ENCODE measurements around the gene COX7A2. TPM values are rescaled to one million over a fixed set of nuclear protein-coding genes. Genes with fewer than 3 reads are reported as not detected.

Gene COX7A2, protein sequence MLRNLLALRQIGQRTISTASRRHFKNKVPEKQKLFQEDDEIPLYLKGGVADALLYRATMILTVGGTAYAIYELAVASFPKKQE
- 447 TPM for total RNA-seq
- polyA plus RNA-seq, result 422 TPM
- long read RNA-seq, donor 1, transcript COX7A2-202 (4 exons, 773 nt), result major isoform, 41 of 42 reads
- long read RNA-seq, donor 1, partial matches to known transcripts, result 0 of 42 reads
- long read RNA-seq, donor 1, other reads (novel, unspliced or antisense), result 0 of 42 reads
- long read RNA-seq, donor 2, result 0 reads
- long read RNA-seq, donor 3, transcript COX7A2-206 (3 exons, 325 nt), result minor isoform, 17 of 786 reads
- long read RNA-seq, donor 3, transcript COX7A2-207 (2 exons, 914 nt), result minor isoform, 6 of 786 reads
- long read RNA-seq, donor 3, transcript COX7A2-202 (4 exons, 773 nt), result major isoform, 680 of 786 reads
- long read RNA-seq, donor 3, partial matches to known transcripts, result 70 of 786 reads
- long read RNA-seq, donor 3, other reads (novel, unspliced or antisense), result 11 of 786 reads
- long read RNA-seq, donor 4, transcript COX7A2-202 (4 exons, 773 nt), result major isoform, 148 of 200 reads
- long read RNA-seq, donor 4, partial matches to known transcripts, result 45 of 200 reads
- long read RNA-seq, donor 4, other reads (novel, unspliced or antisense), result 0 of 200 reads
- long read RNA-seq, donor 5, transcript COX7A2-202 (4 exons, 773 nt), result major isoform, 792 of 963 reads
- long read RNA-seq, donor 5, transcript COX7A2-206 (3 exons, 325 nt), result minor isoform, 23 of 963 reads
- long read RNA-seq, donor 5, transcript COX7A2-207 (2 exons, 914 nt), result minor isoform, 6 of 963 reads
- long read RNA-seq, donor 5, partial matches to known transcripts, result 122 of 963 reads
- long read RNA-seq, donor 5, other reads (novel, unspliced or antisense), result 20 of 963 reads
- long read RNA-seq, donor 6, transcript COX7A2-202 (4 exons, 773 nt), result major isoform, 288 of 303 reads
- long read RNA-seq, donor 6, partial matches to known transcripts, result 7 of 303 reads
- long read RNA-seq, donor 6, other reads (novel, unspliced or antisense), result 0 of 303 reads
- long read RNA-seq, donor 7, transcript COX7A2-202 (4 exons, 773 nt), result major isoform, 391 of 442 reads
- long read RNA-seq, donor 7, transcript COX7A2-206 (3 exons, 325 nt), result minor isoform, 11 of 442 reads
- long read RNA-seq, donor 7, partial matches to known transcripts, result 30 of 442 reads
- long read RNA-seq, donor 7, other reads (novel, unspliced or antisense), result 6 of 442 reads
- long read RNA-seq, donor 8, transcript COX7A2-202 (4 exons, 773 nt), result major isoform, 119 of 129 reads
- long read RNA-seq, donor 8, partial matches to known transcripts, result 5 of 129 reads
- long read RNA-seq, donor 8, other reads (novel, unspliced or antisense), result 0 of 129 reads
- long read RNA-seq, donor 9, transcript COX7A2-202 (4 exons, 773 nt), result major isoform, 249 of 268 reads
- long read RNA-seq, donor 9, transcript COX7A2-206 (3 exons, 325 nt), result minor isoform, 6 of 268 reads
- long read RNA-seq, donor 9, partial matches to known transcripts, result 12 of 268 reads
- long read RNA-seq, donor 9, other reads (novel, unspliced or antisense), result 0 of 268 reads
- long read RNA-seq, donor 10, transcript COX7A2-202 (4 exons, 773 nt), result major isoform, 266 of 307 reads
- long read RNA-seq, donor 10, transcript COX7A2-206 (3 exons, 325 nt), result minor isoform, 6 of 307 reads
- long read RNA-seq, donor 10, partial matches to known transcripts, result 30 of 307 reads
- long read RNA-seq, donor 10, other reads (novel, unspliced or antisense), result 0 of 307 reads

DNA sequence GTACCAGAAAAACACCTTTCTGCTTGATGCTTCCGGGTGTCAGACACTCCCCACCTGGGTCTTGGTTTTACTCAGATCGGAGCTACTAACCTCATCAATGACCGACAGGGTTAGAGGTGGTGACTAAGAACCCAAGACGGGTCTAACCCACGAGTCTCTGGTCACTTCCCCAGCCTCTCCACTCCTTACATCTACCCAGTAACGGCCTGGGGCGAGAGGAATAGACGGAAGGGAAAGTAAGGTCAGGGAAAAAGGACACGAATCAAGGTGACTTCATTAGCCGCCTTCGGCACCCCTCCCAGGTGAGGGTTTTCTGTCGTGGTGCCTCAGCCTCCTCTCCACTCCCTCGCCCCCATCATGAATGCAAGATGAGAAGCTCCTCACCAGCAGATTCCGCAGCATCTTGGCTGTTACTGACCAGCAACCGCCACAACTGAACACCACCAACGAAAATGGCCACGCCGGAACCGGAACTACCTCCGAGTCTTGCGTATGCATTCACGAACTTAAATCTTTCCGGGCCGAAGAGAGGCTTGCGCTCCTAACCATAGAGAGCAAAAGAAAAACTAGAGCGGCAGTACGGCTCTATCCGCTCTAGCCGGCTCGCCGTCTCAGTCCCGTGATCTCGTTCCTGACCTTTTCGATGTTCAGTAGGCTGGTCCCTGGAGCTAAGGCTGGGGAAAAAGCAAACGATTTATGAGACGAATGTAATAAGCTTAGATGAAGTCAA, at the start of gene COX7A2:
COX7A2 (minus strand) TSS at position 469 of the 730 bp plus-strand sequence; CDS start at position 402, 67 bp downstream.
- DNase-seq (ENCODE audit: low read depth in 6 of 9, low spot score in 9 of 9), result peak; percentile 81 to 96 (median 90)
- peak within 1 kb of the TSS; percentile 79 to 92 for H3K27ac ChIP-seq (ENCODE audit: low read depth in 1 of 2, low read length in 1 of 2)
- H3K4me3 ChIP-seq (ENCODE audit: low read length in 2 of 2), result peak within 1 kb of the TSS; percentile 70 to 83
- peaks cover 0 to 3% of the 10 kb centered on the region in 2 donors for H3K27me3 ChIP-seq (ENCODE audit: control insufficient read depth in 2 of 2, insufficient read depth in 1 of 2, low read length in 1 of 2)
- peaks cover 6 to 18% of the 10 kb centered on the region in 2 donors for H3K36me3 ChIP-seq (ENCODE audit: control insufficient read depth in 2 of 2, insufficient read depth in 2 of 2, low read length in 1 of 2)
- peaks cover 0 to 2% of the 10 kb centered on the region in 2 donors for H3K9me3 ChIP-seq (ENCODE audit: control insufficient read depth in 2 of 2, insufficient read depth in 1 of 2, low read length in 1 of 2)
- WGBS, result under 1% methylated on average over 36 of the region's 36 CpGs
- H3K4me1 ChIP-seq (ENCODE audit: control insufficient read depth in 2 of 2, insufficient read depth in 2 of 2, low read length in 2 of 2), result peaks cover 0 to 4% of the 10 kb centered on the region in 2 donors

DNA sequence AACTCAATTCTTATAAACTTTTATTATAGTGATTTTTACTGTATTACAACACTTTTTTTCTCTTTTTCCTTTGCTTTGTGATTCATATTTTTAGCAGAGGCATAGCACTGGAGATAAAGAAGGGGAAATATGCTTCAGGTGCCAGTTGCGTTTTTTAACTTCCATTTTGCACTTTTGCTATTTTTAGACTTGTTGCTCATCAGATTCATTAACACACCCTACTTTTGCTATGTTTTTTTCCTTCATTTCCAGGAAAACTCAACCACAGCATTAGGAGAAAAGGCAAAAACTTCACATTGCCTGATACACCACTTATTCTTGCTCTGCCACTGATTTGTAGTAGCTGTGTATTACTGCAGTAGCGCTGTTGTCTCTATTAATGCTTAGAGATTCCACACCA, 49.0 kb upstream of the COX7A2 start:
- no peaks in the 10 kb centered on the region for H3K36me3 ChIP-seq (ENCODE audit: control insufficient read depth in 2 of 2, insufficient read depth in 2 of 2, low read length in 1 of 2)
- no peak overlapping the region for H3K27ac ChIP-seq (ENCODE audit: low read depth in 1 of 2, low read length in 1 of 2)
- no peaks in the 10 kb centered on the region for H3K9me3 ChIP-seq (ENCODE audit: control insufficient read depth in 2 of 2, insufficient read depth in 1 of 2, low read length in 1 of 2)
- no peaks in the 10 kb centered on the region for H3K27me3 ChIP-seq (ENCODE audit: control insufficient read depth in 2 of 2, insufficient read depth in 1 of 2, low read length in 1 of 2)
- no peak overlapping the region for H3K4me3 ChIP-seq (ENCODE audit: low read length in 2 of 2)
- no peak for DNase-seq (ENCODE audit: low read depth in 6 of 9, low spot score in 9 of 9)
- H3K4me1 ChIP-seq (ENCODE audit: control insufficient read depth in 2 of 2, insufficient read depth in 2 of 2, low read length in 2 of 2), result no peaks in the 10 kb centered on the region
- 97% methylated on average over 2 of the region's 2 CpGs for WGBS

DNA sequence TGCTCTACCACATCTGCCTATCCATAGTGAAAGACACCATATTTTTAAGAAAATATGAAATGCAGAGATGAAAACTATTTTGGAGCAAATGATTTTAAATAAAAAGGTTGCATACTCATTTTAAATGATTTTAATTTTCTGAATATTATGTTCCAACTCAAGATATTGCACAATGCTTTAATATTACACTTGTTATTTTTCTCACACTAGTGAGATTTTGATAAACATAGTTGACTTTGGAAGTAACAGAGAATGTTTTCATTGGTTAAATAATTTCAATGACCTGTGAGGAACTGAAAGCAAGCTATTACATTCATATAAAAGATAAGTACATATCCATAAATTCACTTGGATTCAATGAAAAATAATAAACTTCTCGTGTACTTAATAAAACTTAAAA, 48.1 kb upstream of the COX7A2 start:
- Histone ChIP-seq H3K4me3 (ENCODE audit: low read length in 2 of 2) (no peak overlapping the region), H3K27me3 (ENCODE audit: control insufficient read depth in 2 of 2, insufficient read depth in 1 of 2, low read length in 1 of 2) (no peaks in the 10 kb centered on the region), H3K9me3 (ENCODE audit: control insufficient read depth in 2 of 2, insufficient read depth in 1 of 2, low read length in 1 of 2) (no peaks in the 10 kb centered on the region), H3K4me1 (ENCODE audit: control insufficient read depth in 2 of 2, insufficient read depth in 2 of 2, low read length in 2 of 2) (no peaks in the 10 kb centered on the region), H3K36me3 (ENCODE audit: control insufficient read depth in 2 of 2, insufficient read depth in 2 of 2, low read length in 1 of 2) (no peaks in the 10 kb centered on the region), H3K27ac (ENCODE audit: low read depth in 1 of 2, low read length in 1 of 2) (no peak overlapping the region)
- DNase-seq (ENCODE audit: low read depth in 6 of 9, low spot score in 9 of 9), result no peak
- WGBS, result 93% methylated on average over 1 of the region's 1 CpG

DNA sequence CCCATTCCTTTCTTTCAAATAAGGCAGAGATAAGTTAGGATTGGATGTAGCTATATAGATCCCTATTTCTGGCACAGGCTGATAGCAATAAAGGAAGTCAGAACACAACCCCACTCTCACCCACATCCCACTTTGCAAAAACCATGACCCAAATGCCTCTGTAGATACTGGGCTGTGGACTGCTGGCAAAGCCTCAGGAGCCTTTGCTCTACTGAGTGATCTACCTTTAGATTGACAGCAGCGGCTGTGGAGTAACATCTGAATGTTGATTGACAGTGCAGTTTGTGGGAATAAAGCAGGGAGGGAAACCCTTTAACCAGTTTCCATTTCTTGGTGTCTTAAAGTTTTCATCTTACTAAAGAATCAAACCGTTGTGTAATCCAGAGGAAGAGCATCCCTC, 47.7 kb upstream of the COX7A2 start:
- Histone ChIP-seq H3K36me3 (ENCODE audit: control insufficient read depth in 2 of 2, insufficient read depth in 2 of 2, low read length in 1 of 2) (no peaks in the 10 kb centered on the region), H3K27me3 (ENCODE audit: control insufficient read depth in 2 of 2, insufficient read depth in 1 of 2, low read length in 1 of 2) (no peaks in the 10 kb centered on the region), H3K27ac (ENCODE audit: low read depth in 1 of 2, low read length in 1 of 2) (no peak overlapping the region), H3K9me3 (ENCODE audit: control insufficient read depth in 2 of 2, insufficient read depth in 1 of 2, low read length in 1 of 2) (no peaks in the 10 kb centered on the region), H3K4me1 (ENCODE audit: control insufficient read depth in 2 of 2, insufficient read depth in 2 of 2, low read length in 2 of 2) (no peaks in the 10 kb centered on the region), H3K4me3 (ENCODE audit: low read length in 2 of 2) (no peak overlapping the region)
- WGBS, result 92% methylated on average over 2 of the region's 2 CpGs
- DNase-seq (ENCODE audit: low read depth in 6 of 9, low spot score in 9 of 9), result no peak

DNA sequence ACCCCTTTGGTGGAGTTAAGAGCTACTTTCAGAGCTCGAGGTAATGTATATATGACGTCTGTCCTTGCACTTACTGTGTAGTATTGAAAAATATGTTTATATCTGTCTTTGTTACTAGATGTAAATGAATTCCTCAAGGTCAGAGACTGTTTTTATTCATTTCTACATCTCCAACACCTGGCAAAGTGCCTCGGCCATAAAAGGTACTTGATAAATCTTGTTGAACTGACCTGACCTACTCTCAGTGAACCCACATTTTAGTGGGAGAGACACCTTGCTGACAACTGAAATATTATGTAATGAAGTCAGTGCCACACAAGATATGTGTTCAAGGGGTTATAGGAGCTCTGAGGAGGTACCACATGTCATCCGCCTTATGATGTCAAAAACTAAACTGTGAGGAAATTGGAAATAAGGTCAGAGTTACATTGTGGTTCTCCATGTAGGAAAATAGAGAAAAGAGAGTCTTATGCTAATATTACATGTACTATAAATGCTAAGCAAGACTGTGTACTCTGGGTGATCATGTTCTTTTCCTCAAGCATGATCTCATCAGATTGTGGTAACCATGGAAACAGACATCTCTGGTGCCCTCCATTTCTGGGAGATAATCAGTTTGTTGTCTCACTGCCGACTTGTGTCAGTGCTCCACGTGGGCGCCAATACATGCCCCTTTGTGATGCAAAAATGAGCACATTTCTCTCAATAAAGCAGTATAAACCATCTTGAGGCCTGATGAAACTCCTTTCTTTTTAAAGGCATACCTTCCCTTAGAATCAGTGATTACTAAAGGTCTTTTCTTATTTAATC, 46.7 kb upstream of the COX7A2 start:
- Histone ChIP-seq H3K4me1 (ENCODE audit: control insufficient read depth in 2 of 2, insufficient read depth in 2 of 2, low read length in 2 of 2) (peaks cover 0 to 2% of the 10 kb centered on the region in 2 donors), H3K9me3 (ENCODE audit: control insufficient read depth in 2 of 2, insufficient read depth in 1 of 2, low read length in 1 of 2) (no peaks in the 10 kb centered on the region), H3K4me3 (ENCODE audit: low read length in 2 of 2) (no peak overlapping the region), H3K36me3 (ENCODE audit: control insufficient read depth in 2 of 2, insufficient read depth in 2 of 2, low read length in 1 of 2) (no peaks in the 10 kb centered on the region), H3K27me3 (ENCODE audit: control insufficient read depth in 2 of 2, insufficient read depth in 1 of 2, low read length in 1 of 2) (no peaks in the 10 kb centered on the region), H3K27ac (ENCODE audit: low read depth in 1 of 2, low read length in 1 of 2) (no peak overlapping the region)
- DNase-seq (ENCODE audit: low read depth in 6 of 9, low spot score in 9 of 9), result no peak
- WGBS, result 95% methylated on average over 7 of the region's 7 CpGs

DNA sequence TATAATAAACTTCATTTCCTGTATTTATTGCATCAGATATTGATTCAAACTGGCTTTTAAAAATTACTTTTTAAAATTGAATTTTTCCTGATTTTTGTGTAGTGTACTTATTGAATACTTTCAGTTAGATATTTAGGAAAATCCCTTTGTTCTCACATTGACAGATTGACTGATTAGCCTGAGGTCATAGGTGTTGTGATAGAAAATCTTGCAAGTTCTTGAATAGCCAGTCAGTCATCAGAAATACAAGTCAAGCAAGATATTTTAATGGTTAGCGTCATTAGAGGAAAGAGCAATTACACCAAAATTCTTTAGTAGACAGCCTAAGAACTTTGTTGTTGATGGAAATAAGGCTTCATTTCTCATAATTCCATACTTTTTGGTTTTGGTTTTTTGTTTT, 44.4 kb upstream of the COX7A2 start:
- DNase-seq (ENCODE audit: low read depth in 6 of 9, low spot score in 9 of 9), result no peak
- 94% methylated on average over 1 of the region's 1 CpG for WGBS
- Histone ChIP-seq H3K4me3 (ENCODE audit: low read length in 2 of 2) (no peak overlapping the region), H3K36me3 (ENCODE audit: control insufficient read depth in 2 of 2, insufficient read depth in 2 of 2, low read length in 1 of 2) (no peaks in the 10 kb centered on the region), H3K27me3 (ENCODE audit: control insufficient read depth in 2 of 2, insufficient read depth in 1 of 2, low read length in 1 of 2) (no peaks in the 10 kb centered on the region), H3K4me1 (ENCODE audit: control insufficient read depth in 2 of 2, insufficient read depth in 2 of 2, low read length in 2 of 2) (peaks cover 0 to 2% of the 10 kb centered on the region in 2 donors), H3K27ac (ENCODE audit: low read depth in 1 of 2, low read length in 1 of 2) (no peak overlapping the region), H3K9me3 (ENCODE audit: control insufficient read depth in 2 of 2, insufficient read depth in 1 of 2, low read length in 1 of 2) (no peaks in the 10 kb centered on the region)

DNA sequence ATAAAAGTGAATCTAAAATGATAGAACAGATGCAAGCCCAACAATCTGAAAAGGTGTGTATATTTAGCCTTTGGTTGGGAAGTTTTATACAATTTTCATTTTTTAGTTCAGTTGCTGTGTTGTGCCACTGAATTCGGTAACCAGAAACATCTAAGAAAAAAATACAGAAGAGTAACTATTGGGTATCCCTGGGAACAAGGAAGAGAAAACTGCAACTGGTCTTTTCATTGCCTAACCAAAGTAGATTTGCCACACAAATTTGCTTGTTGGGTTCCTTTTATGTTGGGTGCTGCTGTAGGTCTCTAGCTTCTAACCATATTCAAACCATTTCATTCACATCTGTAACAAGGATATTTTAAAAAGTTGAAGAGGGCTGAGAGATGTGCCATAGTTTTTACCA, 43.8 kb upstream of the COX7A2 start:
- Histone ChIP-seq H3K27me3 (ENCODE audit: control insufficient read depth in 2 of 2, insufficient read depth in 1 of 2, low read length in 1 of 2) (no peaks in the 10 kb centered on the region), H3K9me3 (ENCODE audit: control insufficient read depth in 2 of 2, insufficient read depth in 1 of 2, low read length in 1 of 2) (no peaks in the 10 kb centered on the region), H3K27ac (ENCODE audit: low read depth in 1 of 2, low read length in 1 of 2) (no peak overlapping the region), H3K4me3 (ENCODE audit: low read length in 2 of 2) (no peak overlapping the region), H3K36me3 (ENCODE audit: control insufficient read depth in 2 of 2, insufficient read depth in 2 of 2, low read length in 1 of 2) (no peaks in the 10 kb centered on the region), H3K4me1 (ENCODE audit: control insufficient read depth in 2 of 2, insufficient read depth in 2 of 2, low read length in 2 of 2) (peaks cover 0 to 2% of the 10 kb centered on the region in 2 donors)
- 85% methylated on average over 1 of the region's 1 CpG for WGBS
- DNase-seq (ENCODE audit: low read depth in 6 of 9, low spot score in 9 of 9), result no peak
